ELR (cell line): ENCODE data around the gene APOC4.
"Not testable (repeated sequence)": the region's sequence is repeated elsewhere in the genome, so short reads cannot be mapped to it uniquely, and the experiment has no call there.

Experiments
- DNase-seq: peaks from one replicate; pipeline ENCODE4 v3.0.0-alpha.2; 2015; ENCODE audit warnings: low read depth

The APOC4 gene

GRCh38 chr19:44958090-44958489, 16.1 kb downstream of the APOC4 start:
- DNase-seq: no peak

DNA sequence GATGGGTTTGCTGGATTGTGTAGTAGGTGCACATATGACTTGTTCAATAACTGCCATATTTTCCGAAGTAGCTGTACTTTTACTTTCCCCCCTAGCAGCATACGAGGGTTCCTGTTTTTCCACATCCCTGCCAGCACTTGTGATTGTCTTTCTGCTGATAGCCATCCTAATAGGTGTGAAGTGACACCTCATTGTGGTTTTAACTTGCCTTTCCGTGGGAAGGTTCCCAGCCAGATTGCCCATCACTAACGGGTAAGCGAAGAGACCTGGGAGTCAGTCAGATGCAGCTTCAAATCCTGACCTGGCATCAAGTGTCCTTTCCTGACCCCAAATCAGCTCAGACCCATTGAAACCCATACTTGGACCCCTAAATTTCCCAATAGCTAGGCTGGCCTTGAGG, 17.7 kb downstream of the APOC4 start:
- no peak for DNase-seq

DNA sequence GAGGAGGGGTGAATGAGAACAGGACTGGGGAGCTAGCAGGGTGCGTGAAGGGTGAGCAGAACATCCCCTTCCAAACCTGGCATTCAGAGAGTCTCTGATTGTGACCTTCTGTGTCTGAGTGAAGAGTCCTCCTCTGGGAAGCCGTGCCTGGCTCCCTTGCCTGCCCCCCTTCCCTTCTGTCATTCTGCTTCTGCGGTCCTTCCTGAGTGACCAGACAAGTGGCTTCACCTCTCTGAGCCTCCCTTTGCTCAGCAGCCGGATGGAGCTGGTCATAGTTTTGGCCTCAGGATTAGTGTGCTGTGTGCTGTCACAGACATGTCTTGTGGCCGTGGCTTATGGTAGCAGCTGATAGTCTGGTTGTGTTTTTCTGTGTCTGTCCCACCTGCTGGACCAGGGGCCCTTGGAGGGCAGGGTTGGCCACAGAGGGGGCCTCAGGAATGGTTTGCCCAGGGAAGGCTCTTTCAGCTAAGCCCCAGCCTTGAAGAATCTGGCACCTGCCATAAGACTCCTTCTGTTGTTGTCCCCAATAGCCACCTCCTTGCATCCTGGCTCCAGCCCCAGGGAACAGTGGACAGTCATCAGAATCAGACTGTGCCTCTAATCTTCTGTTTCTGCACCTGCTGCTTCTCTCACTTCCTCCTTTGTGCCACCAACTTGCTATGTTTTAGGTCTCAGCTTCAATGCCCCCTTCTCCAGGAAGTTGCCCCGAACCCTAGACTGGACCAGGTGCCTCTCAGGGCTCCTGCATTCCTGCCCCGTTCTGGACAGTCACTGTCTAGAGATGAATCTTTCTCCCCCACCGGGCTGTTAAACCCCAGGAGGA, 19.1 kb downstream of the APOC4 start:
- no peak for DNase-seq

DNA sequence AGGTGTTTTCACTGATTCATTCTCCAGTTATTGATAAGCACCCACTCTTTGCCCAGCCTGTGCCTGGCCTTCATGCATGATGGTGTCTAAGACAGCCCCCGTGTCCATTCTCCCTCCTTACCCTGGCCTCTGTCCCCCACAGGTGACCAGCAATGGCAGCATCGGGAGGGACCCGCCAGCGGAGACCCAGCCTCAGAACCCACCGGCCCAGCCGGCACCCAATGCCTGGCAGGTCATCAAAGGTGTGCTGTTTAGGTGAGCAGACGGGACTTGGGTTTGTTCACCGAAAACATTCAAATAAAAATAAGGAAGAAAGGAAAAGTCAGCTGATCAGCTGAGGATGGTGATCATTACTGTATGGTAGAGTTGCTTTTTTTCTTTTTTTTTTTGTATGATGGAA, 19.8 kb downstream of the APOC4 start:
- DNase-seq: no peak

- DNase-seq: no peak
Measured at GRCh38 chr19:44968118-44968517, 26.1 kb downstream of the APOC4 start.

DNA sequence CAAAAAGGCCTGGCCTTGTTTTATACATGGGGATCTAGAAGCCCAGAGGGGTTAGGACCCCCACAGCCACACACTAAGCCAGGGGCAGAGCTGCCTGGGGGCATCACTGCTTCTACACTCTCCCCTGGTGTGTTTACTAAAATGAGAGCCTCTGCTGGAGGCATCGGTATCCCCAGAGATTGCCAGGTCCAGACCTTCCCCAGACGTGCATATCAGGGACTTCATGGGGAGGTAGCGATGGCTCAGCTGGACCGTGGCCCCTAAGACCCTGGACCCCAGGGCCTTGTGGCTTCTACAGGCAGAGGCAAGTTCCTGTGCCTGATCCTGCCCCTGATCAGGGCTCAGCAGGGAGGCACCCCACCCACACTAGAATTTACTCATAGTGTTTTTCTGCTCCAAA, 26.6 kb downstream of the APOC4 start:
- DNase-seq: no peak

DNA sequence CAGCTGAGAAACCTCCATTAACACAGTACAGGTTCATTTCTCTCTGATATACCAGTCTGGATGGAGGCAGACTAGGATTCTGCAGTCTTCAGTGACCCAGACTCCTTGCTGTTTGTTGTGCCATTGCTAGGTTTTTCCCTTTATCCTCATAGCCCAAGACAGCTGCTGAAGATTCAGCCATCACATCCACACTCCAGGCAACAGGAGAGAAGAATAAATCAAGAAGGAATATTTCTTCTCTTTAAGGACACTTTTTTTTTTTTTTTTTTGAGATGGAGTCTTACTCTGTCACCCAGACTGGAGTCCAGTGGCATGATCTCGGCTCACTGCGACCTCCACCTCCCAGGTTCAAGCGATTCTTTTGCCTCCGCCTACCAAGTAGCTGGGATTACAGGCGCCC, 27.4 kb downstream of the APOC4 start:
- no peak for DNase-seq

GRCh38 chr19:44971451-44971850, 29.4 kb downstream of the APOC4 start:
- DNase-seq: not testable (repeated sequence)

DNA sequence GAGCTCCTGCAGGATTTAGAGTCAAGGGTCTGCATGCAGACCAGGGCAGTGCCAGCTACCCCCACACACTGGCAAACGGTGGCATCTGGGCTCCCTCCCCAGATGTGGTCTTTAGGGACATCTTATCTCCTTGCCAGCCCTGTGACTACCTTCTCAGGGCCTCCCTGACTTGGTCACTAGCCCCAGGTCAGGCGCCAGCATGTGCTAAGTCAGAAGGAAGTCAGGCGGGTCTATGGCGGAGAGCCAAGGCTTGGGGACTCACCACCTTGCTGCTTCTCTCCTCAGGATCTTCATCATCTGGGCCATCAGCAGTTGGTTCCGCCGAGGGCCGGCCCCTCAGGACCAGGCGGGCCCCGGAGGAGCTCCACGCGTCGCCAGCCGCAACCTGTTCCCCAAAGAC, 30.8 kb downstream of the APOC4 start:
- DNase-seq: no peak

GRCh38 chr19:44973982-44974735, 32.1 kb downstream of the APOC4 start:
- DNase-seq: no peak

DNA sequence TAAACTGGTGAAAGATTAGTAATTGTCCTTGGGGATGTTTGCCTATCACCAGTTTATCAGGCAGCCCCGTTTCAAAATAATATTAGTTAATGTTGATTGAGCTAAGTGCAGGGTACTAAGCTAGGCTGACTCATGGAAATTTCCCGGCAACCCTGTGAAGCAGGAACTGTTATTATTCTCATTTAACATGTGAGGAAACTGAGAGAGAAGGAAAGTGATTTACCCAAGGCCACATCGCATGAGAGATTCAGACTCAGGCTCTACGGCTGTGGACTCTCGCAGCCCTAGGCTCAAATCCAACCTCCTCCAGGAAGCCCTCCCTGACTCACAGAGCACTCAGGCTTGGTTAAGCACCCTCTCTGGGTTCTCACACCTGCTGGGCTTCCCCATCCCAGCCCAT, 32.8 kb downstream of the APOC4 start:
- DNase-seq: no peak

- DNase-seq: no peak
Measured at GRCh38 chr19:44975444-44975843, 33.4 kb downstream of the APOC4 start.

GRCh38 chr19:44984005-44984404, 42.0 kb downstream of the APOC4 start:
- no peak for DNase-seq

GRCh38 chr19:44985445-44985844, 43.4 kb downstream of the APOC4 start:
- no peak for DNase-seq

- DNase-seq: no peak
Measured at GRCh38 chr19:44986389-44986788, 44.4 kb downstream of the APOC4 start.

DNA sequence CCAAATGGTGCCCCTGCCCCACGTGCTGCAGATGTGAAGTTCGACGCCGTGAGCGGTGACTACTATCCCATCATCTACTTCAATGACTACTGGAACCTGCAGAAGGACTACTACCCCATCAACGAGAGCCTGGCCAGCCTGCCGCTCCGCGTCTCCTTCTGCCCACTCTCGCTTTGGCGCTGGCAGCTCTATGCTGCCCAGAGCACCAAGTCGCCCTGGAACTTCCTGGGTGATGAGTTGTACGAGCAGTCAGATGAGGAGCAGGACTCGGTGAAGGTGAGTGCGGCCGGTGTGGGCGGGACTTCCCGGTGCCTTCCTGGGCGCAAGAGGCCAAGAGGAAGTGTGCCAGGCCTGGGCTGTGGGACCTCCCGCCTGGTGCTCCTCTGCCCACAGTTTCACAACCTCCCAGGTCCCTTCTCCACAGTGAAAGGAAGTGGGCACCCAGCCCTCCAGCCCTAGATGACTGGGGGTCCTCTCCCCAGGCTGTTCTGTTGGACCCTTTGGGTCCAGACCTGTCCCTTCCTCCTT, 45.2 kb downstream of the APOC4 start:
- no peak for DNase-seq

DNA sequence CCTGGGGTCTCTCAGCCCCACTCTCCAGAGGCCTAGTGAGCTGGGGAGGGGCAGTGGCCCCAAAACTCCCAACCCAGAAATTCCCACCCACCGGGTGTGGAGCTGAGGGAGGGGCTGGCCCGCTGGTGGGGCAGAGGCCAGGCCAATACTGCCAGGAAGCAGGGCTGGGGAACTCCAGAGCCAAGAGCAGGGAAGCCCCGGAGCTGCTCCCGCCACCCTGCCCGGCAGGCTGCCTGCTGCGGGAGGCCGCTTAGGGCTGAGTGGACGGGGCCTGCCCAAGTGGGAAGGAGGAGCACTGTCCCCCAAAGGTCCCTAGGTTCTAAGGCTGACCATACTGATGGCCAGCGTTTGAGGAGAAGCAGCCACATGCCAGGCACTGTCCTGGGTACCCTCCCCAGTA, 46.2 kb downstream of the APOC4 start:
- no peak for DNase-seq

DNA sequence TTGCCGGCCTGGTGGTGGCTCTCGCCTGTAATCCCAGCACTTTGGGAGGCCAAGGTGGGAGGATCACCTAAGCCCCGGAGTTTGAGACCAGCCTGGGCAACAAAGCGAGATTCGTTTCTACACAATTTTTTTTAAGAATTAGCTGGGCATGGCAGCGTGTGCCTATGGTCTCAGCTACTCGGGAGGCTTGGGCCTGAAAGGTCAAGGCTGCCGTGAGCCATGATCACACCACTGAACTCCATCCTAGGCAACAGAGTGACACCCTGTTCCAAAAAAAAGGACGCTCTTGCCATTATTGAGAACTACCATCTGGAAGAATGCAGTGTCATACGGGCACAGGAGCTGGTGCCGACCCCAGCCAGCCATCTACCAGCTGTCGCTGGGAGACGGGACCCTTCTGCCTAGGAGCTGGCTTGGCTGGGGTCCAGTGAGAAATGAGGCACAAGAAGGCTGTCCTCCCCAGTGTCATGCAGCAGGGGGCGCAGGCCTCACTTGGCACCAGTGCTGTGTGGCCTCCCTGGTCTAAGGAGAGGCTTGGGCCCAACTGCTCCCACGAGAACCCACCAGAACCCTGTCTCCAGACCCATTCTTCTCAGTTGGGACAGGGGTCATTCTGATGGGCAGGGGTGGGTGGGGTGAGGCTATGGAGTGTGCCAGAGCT, 47.0 kb downstream of the APOC4 start:
- DNase-seq: peak; percentile 81

GRCh38 chr19:44990459-44990858, 48.4 kb downstream of the APOC4 start:
- no peak for DNase-seq

GRCh38 chr19:44990966-44991365, 48.9 kb downstream of the APOC4 start:
- no peak for DNase-seq

DNA sequence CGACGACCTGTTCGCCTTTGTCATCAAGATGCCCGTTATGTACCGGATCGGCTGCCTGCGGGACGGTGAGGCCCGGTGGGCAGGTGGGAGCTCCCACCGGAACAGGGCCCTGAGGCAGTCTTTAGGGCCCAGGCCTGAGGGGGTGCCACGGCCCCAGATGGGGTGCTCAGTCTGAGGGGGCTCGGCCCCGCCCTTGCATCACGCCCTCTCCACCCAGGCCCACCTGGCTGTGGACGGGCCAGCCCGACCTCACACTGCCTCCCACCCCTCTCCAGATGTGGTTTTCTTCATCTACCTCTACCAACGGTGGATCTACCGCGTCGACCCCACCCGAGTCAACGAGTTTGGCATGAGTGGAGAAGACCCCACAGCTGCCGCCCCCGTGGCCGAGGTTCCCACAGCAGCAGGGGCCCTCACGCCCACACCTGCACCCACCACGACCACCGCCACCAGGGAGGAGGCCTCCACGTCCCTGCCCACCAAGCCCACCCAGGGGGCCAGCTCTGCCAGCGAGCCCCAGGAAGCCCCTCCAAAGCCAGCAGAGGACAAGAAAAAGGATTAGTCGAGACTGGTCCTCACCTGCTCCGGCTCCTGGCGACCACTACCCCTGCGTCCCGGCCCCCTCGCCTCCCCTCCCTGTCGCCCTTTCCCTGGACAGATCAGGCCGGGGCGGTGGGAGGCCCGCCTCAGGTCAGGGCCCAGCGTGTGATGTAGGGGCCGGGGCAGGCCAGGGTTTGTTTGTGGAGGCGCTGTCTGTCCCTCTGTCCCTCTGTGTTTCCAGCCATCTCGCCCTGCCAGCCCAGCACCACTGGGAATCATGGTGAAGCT, 50.5 kb downstream of the APOC4 start:
- DNase-seq: no peak

GRCh38 chr19:44993526-44993925, 51.5 kb downstream of the APOC4 start:
- DNase-seq: no peak
